Right lobe of liver (tissue), 4 donors: ENCODE measurements around the gene JMJD4.

Source experiments
- CTCF ChIP-seq, 4 donors: fragments of 200-600 bp in 3 of 4; fragments of 450-650 bp in 1 of 4; IDR thresholded peaks; one replicate each; pipeline versions ENCODE4 v1.5.1 to v1.8.0; 2016 to 2022; ENCODE audit warnings: antibody characterized with exemption in 4 of 4, mild to moderate bottlenecking in 2 of 4
- POLR2A ChIP-seq: fragments of 450-650 bp; IDR thresholded peaks from one replicate; pipeline ENCODE4 v1.6.1; 2017; ENCODE audit warnings: antibody characterized with exemption, mild to moderate bottlenecking
- donor health status: DM: no; HTN: no; CAD: no.
- donor health status: DM: no; HTN: no; CAD: no.
- donor health status: DM: no; HTN: yes; CAD: no.

GRCh38 chr1:227726924-227727599 lies 8.0 kb downstream of the JMJD4 start:
- TF ChIP-seq CTCF (IDR thresholded peaks at IDR 0.05) (no peak), POLR2A (no peak)
